Spleen (tissue), 11 donors: ENCODE data around the gene HDAC4. TPM values are rescaled to one million over a fixed set of nuclear protein-coding genes. Genes with fewer than 3 reads are reported as not detected.

Experiments used
- DNase-seq: peaks from one replicate; pipeline ENCODE4 v3.0.0-alpha.2; 2020
- H3K27ac ChIP-seq, 8 donors: fragments of 200-600 bp; sonication (generic) in 7 of 8; 1 replicate in 4 of 8; 2 replicates in 4 of 8; pipeline versions ENCODE4 v1.5.0 to v1.8.0; 2016 to 2021; ENCODE audit warnings: inconsistent platforms in 4 of 8, mild to moderate bottlenecking in 4 of 8, moderate library complexity in 1 of 8
- H3K27me3 ChIP-seq, 7 donors: fragments of 200-600 bp; sonication (generic) in 6 of 7; replicated peaks in 1 of 7; 1 replicate in 4 of 7; 2 replicates in 3 of 7; pipeline versions ENCODE4 v1.5.0 to v1.8.0; 2016 to 2021; ENCODE audit warnings: inconsistent platforms in 3 of 7, mild to moderate bottlenecking in 1 of 7
- H3K36me3 ChIP-seq, 6 donors: fragments of 200-600 bp; sonication (generic) in 5 of 6; 1 replicate in 4 of 6; 2 replicates in 2 of 6; pipeline versions ENCODE4 v1.5.0 to v1.8.0; 2016 to 2021; ENCODE audit warnings: inconsistent platforms in 2 of 6
- H3K4me1 ChIP-seq, 6 donors: fragments of 200-600 bp; sonication (generic) in 5 of 6; 1 replicate in 3 of 6; 2 replicates in 3 of 6; pipeline versions ENCODE4 v1.5.0 to v1.8.0; 2016 to 2021; ENCODE audit warnings: inconsistent platforms in 3 of 6
- H3K4me3 ChIP-seq, 8 donors: fragments of 200-600 bp; sonication (generic) in 7 of 8; 1 replicate in 4 of 8; 2 replicates in 4 of 8; pipeline versions ENCODE4 v1.5.0 to v1.8.0; 2016 to 2021; ENCODE audit warnings: inconsistent platforms in 4 of 8, mild to moderate bottlenecking in 4 of 8, moderate library complexity in 2 of 8
- H3K9me3 ChIP-seq, 8 donors: fragments of 200-600 bp; sonication (generic) in 7 of 8; 1 replicate in 4 of 8; 2 replicates in 4 of 8; pipeline versions ENCODE4 v1.5.0 to v1.8.0; 2016 to 2021; ENCODE audit warnings: inconsistent platforms in 4 of 8
- CTCF ChIP-seq, 11 experiments: fragments of 200-600 bp in 7 of 11; fragments of 450-650 bp in 4 of 11; sonication (generic) in 4 of 11; IDR thresholded peaks in 8 of 11; conservative IDR thresholded peaks in 3 of 11; 1 replicate in 7 of 11; 2 replicates in 4 of 11; pipeline versions ENCODE4 v1.4.0 to v1.8.0; 2016 to 2021; ENCODE audit warnings: antibody characterized with exemption in 11 of 11, inconsistent platforms in 4 of 11, mild to moderate bottlenecking in 1 of 11
- POLR2A ChIP-seq, 3 donors: fragments of 450-650 bp; IDR thresholded peaks; one replicate each; pipeline ENCODE4 v1.5.1; 2017; ENCODE audit warnings: antibody characterized with exemption in 3 of 3, mild to moderate bottlenecking in 1 of 3
- POLR2AphosphoS5 ChIP-seq, 3 donors: sonication (generic); formaldehyde crosslinking; IDR thresholded peaks; one replicate each; pipeline ENCODE4 v1.5.1; 2017; ENCODE audit warnings: antibody characterized with exemption in 3 of 3
- WGBS, 5 donors: extraction: QIAGEN DNeasy Blood & Tissue Kit in 3 of 5; methylation state at CpG; one replicate each; pipeline versions ENCODE4 v1.1.5 to v1.1.7; 2013 to 2018; 5-methylcytosine and 5-hydroxymethylcytosine counted together
- intact Hi-C: fragments of 100-400 bp; cut with DNase I; formaldehyde crosslinking; loops from one replicate; pipeline ENCODE4 v1.15.0; 2023; ENCODE audit warnings: low total_unique reads
- polyA plus RNA-seq, 3 donors: library from polyadenylated mRNA; stranded (reverse); fragments of 200-250 nt; gene quantifications; one replicate each; pipeline ENCODE4 v1.2.1, GENCODE V29; 2013
- total RNA-seq, 7 donors: library from RNA; depleted of rRNA in 3 of 7; stranded (reverse); fragments of >200 nt in 3 of 7; fragmentation: NEBNext Ultra II Directional in 4 of 7; extraction: Animal tissue kit (Norgen Biotek cat#: 25700) in 4 of 7; gene quantifications; one replicate each; pipeline versions ENCODE4 v1.1.0 to v1.2.1, GENCODE V29; 2016 to 2021
- donor health status: healthy with polysubstance abuse.
- donor health status: DM: no; HTN: no; CAD: no; lungs with moderate emphysema.
- donor health status: DM: no; HTN: no; CAD: no.
- donor health status: Bipolar disorder and iron deficiency.
- donor health status: healthy.
- donor health status: DM: no; HTN: no; CAD: no.
- donor health status: DM: yes; HTN: yes; CAD: no.

Gene HDAC4
- total and polyA plus RNA-seq, 10 donors: 3.2 to 122 (median 69.5) TPM

- H3K4me3 ChIP-seq: no peak overlapping the region
- peaks cover 9 to 62% (median 34%) of the 10 kb centered on the region in 6 donors for H3K4me1 ChIP-seq
- H3K36me3 ChIP-seq: peaks cover 0 to 29% (median 3%) of the 10 kb centered on the region in 6 donors
- intact Hi-C loops: no loop called here
- peak overlapping the region in 4 of 8 donors; percentile 14 to 84 (median 72) for H3K27ac ChIP-seq
- WGBS, 5 donors: 70 to 88% (median 86%) methylated on average over 6 of the region's 6 CpGs
- TF ChIP-seq CTCF (IDR thresholded peaks at IDR 0.05 in 8 of 11, conservative IDR thresholded peaks at IDR 0.05 in 3 of 11): no peak
- TF ChIP-seq POLR2A (IDR thresholded peaks at IDR 0.05): no peak
- TF ChIP-seq POLR2AphosphoS5 (IDR thresholded peaks at IDR 0.05): no peak
- peak; percentile 62 for DNase-seq
- H3K9me3 ChIP-seq: no peaks in the 10 kb centered on the region
- no peaks in the 10 kb centered on the region for H3K27me3 ChIP-seq
Observed at GRCh38 chr2:239382384-239382880, 18.4 kb downstream of the HDAC4 start.

- TF ChIP-seq CTCF (IDR thresholded peaks at IDR 0.05 in 8 of 11, conservative IDR thresholded peaks at IDR 0.05 in 3 of 11): no peak
- TF ChIP-seq POLR2A (IDR thresholded peaks at IDR 0.05): no peak
- TF ChIP-seq POLR2AphosphoS5 (IDR thresholded peaks at IDR 0.05): peak in 1 of 3 donors; percentile 53
- no peaks in the 10 kb centered on the region for H3K9me3 ChIP-seq
- WGBS, 5 donors: 68 to 85% (median 79%) methylated on average over 6 to 7 of the region's 7 CpGs
- H3K27ac ChIP-seq: peak overlapping the region; percentile 1 to 88 (median 77)
- DNase-seq: peak; percentile 77
- H3K4me1 ChIP-seq: peaks cover 9 to 62% (median 34%) of the 10 kb centered on the region in 6 donors
- H3K27me3 ChIP-seq: no peaks in the 10 kb centered on the region
- H3K4me3 ChIP-seq: peak overlapping the region in 2 of 8 donors; percentile 21 to 61
- H3K36me3 ChIP-seq: peaks cover 0 to 28% (median 3%) of the 10 kb centered on the region in 6 donors
- intact Hi-C loops: no loop called here
Observed at GRCh38 chr2:239381709-239382134, 19.1 kb downstream of the HDAC4 start.

GRCh38 chr2:239380831-239381708, 19.8 kb downstream of the HDAC4 start:
- H3K4me3 ChIP-seq: peak overlapping the region in 6 of 8 donors; percentile 11 to 61 (median 21)
- H3K9me3 ChIP-seq: no peaks in the 10 kb centered on the region
- intact Hi-C loops: no loop called here
- H3K4me1 ChIP-seq: peaks cover 9 to 61% (median 34%) of the 10 kb centered on the region in 6 donors
- peak; percentile 90 for DNase-seq
- TF ChIP-seq POLR2A (IDR thresholded peaks at IDR 0.05): no peak
- TF ChIP-seq CTCF (IDR thresholded peaks at IDR 0.05 in 8 of 11, conservative IDR thresholded peaks at IDR 0.05 in 3 of 11): peak in 1 of 11 experiments; percentile 13
- peak; percentile 35 to 86 (median 77) for TF ChIP-seq POLR2AphosphoS5 (IDR thresholded peaks at IDR 0.05)
- H3K27me3 ChIP-seq: no peaks in the 10 kb centered on the region
- H3K27ac ChIP-seq: peak overlapping the region; percentile 1 to 88 (median 77)
- peaks cover 0 to 21% (median 3%) of the 10 kb centered on the region in 6 donors for H3K36me3 ChIP-seq
- 18 to 24% (median 21%) methylated on average over 30 of the region's 30 CpGs for WGBS, 5 donors
